RWPE1 (cell line): ENCODE results near the gene SLC6A6.
"Not testable (repeated sequence)": the region's sequence is repeated elsewhere in the genome, so short reads cannot be mapped to it uniquely, and the experiment has no call there.

Experiments used
- CTCF ChIA-PET: fragments of 350-600 bp; sonication (Branson Sonifier 250); formaldehyde crosslinking; extraction: SDS; loops from one replicate; lab custom pipeline; 2021; lab: Yijun Ruan, JAX
- POLR2A ChIA-PET: fragments of 400-600 bp; formaldehyde crosslinking; extraction: SDS; loops from one replicate; lab custom pipeline; 2020; ENCODE audit warnings: antibody characterized with exemption; ENCODE audit not compliant: low non-redundant PET; lab: Yijun Ruan, JAX
- DNase-seq: peaks from one replicate; pipeline ENCODE4 v3.0.0; 2012; ENCODE audit warnings: low spot score
- H3K27ac ChIP-seq: fragments of 450-650 bp; 2 replicates; pipeline ENCODE4 v1.5.1; 2017
- TF ChIP-seq, protein P1 (sequence below): fragments of 450-650 bp; conservative IDR thresholded peaks from 2 replicates; pipeline ENCODE4 v1.5.1; 2017; ENCODE audit warnings: low read depth, mild to moderate bottlenecking

The SLC6A6 gene

DNA sequence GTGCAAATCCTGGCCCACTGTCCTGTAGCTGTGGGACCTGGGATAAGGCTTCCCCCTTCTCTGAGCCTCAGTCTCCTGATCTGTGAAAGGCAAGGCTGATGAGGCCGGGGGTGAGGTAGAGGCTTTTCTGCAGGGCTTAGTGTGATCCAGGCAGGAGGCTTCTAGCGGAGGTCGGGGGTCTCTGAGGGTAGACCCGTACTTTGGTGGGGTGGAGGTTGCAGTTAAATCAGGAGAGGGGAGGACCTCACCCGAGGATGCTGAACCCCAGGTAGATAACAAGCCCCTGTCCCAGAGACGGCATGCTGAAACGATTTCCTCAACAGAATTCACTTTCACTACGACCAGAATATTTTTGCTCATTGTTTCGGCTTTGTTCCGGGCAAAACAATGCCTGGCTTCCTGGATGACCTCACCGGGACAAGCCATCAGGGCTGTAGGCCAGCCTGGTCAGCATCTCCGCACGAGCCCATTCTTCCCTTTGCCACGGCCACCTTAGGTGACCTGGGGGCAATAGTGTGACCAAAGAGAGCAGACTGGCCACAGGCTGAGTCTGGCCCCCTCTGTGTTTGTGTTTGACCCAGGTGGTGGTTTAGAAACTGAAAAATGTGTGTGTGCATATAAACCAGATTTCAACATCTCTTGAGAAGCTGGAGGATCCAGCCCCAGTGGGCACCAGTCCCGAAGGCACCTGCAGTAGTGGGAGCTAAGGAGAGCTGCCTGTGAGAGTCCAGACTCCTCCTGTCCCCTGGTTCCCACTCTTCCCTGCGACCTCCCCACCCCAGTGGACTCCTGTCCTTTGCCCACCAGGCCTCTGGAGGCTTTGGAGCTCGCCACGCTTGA lies 33.0 kb downstream of the SLC6A6 start:
- ChIA-PET CTCF (no interaction called here), POLR2A (no interaction called here)
- peak overlapping the region; percentile 51 for H3K27ac ChIP-seq
- DNase-seq: no peak
- TF ChIP-seq, protein P1, sequence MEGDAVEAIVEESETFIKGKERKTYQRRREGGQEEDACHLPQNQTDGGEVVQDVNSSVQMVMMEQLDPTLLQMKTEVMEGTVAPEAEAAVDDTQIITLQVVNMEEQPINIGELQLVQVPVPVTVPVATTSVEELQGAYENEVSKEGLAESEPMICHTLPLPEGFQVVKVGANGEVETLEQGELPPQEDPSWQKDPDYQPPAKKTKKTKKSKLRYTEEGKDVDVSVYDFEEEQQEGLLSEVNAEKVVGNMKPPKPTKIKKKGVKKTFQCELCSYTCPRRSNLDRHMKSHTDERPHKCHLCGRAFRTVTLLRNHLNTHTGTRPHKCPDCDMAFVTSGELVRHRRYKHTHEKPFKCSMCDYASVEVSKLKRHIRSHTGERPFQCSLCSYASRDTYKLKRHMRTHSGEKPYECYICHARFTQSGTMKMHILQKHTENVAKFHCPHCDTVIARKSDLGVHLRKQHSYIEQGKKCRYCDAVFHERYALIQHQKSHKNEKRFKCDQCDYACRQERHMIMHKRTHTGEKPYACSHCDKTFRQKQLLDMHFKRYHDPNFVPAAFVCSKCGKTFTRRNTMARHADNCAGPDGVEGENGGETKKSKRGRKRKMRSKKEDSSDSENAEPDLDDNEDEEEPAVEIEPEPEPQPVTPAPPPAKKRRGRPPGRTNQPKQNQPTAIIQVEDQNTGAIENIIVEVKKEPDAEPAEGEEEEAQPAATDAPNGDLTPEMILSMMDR: no peak

DNA sequence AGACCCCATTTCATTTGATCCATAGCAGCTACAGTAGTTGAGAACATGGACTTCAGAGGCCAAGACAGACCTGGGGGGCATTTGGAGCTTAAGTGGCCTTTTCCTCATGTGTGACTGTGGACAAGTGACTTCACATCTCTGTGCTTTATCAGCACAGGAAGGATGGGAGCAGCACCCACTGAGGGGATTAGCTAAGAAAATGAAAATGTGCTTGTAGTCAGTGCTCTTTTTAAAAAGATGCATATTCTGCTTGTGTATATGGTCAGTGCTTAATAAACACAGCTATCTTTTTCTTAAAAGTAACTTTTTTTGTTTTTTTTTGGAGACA lies 34.5 kb downstream of the SLC6A6 start:
- TF ChIP-seq, protein P1: no peak
- peak overlapping the region; percentile 51; the same call in 1 of the 2 replicates for H3K27ac ChIP-seq
- no peak for DNase-seq
- POLR2A ChIA-PET: no interaction called here
- CTCF ChIA-PET: interaction anchor here (0.6 kb wide), 1 partner anchor 42 kb away, joined by 6 read pairs; no protein-coding TSS in a partner anchor

DNA sequence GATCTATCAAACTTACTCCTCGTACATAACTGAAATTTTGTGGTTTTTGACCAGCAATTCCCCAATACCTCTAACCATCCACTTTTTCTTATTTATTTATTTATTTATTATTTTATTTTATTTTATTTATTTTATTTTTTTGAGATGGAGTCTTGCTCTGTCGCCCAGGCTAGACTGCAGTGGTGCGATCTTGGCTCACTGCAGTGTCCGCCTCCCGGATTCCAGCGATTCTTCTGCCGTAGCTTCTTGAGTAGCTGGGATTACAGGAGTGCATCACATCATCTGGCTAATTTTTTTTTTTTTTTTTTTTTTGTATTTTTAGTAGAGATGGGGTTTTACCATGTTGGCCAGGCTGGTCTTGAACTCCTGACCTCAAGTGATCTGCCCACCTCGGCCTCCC lies 35.3 kb downstream of the SLC6A6 start:
- DNase-seq, H3K27ac ChIP-seq, POLR2A ChIA-PET, CTCF ChIA-PET: not testable (repeated sequence)

DNA sequence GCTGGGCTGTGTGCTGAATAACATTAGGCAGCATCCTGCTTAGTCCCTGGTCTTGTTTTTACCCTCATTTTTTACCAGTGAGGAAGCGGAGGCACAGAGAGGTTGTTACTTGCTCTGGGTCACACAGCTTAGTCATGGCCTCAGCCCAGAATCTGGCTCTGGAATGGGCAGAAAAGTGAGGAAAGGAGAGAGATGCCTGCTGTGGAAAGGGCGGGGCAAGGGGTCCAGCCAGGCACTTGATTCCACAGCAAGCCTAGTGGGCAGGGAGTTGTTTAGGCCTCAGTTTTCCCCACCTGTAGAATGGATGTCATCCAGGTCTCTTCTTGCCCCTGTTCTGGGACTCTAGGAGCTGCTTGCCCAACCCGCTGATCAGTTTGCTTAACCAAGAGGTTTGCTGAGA lies 35.9 kb downstream of the SLC6A6 start:
- CTCF ChIA-PET: interaction anchor here (0.6 kb wide), 1 partner anchor 26 kb away, joined by 3 read pairs; no protein-coding TSS in a partner anchor
- no peak overlapping the region for H3K27ac ChIP-seq
- POLR2A ChIA-PET: no interaction called here
- TF ChIP-seq, protein P1: no peak
- DNase-seq: no peak

DNA sequence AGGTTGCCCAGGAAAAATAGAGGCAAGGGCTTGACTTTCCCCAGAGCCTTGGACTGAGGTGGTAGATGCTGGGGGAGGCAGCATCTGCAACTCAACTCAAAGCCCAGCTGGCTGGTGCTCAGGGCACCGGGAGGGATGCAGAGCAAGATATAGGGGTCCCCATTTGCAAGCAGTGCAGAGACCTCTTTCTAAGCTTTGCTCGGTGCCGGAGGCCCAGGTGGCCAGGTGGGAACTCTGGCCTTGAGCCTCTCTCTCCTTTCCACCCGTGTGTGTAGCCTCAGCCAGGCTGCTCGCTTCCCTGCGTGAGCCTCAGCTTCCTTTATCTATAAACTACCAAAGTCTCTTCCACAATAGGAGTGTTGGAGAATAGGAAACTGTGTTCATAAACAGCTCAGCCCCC lies 36.5 kb downstream of the SLC6A6 start:
- POLR2A ChIA-PET: no interaction called here
- CTCF ChIA-PET: interaction anchor here (0.6 kb wide), 1 partner anchor 27 kb away, joined by 3 read pairs; no protein-coding TSS in a partner anchor
- TF ChIP-seq, protein P1: no peak
- DNase-seq: no peak
- peak overlapping the region; percentile 4; the same call in 1 of the 2 replicates for H3K27ac ChIP-seq

DNA sequence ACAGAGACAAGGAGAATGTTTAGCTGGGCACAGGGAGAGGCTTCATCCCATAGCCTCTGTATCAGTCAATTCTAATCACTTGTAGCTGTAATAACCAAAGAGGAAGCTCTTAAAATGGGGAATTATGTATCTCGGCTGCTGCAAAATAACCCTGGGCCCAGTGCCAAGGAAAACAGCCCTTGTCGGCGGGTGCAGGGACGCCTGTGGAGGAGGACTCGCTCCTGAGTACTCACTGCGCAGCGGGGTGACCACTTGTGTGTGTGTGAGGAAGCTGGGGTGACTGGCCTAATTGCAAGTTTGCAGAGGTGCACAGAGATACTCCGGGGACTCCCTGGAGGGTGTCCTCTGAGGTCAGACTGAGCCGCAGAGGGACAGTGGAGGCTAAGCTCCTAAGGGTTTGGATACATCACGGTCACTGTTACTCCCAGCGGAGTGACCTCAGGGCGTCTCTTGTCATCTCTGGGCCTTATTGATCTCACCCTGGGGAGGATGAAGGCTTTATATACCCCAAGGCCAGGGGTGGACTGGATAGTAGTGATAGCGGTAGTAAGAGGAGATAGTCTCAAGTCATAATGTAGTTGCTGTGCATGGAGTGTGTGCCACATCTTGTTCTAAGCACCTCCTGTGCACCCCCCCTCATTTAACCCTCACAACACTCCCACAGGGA lies 37.2 kb downstream of the SLC6A6 start:
- ChIA-PET CTCF (no interaction called here), POLR2A (no interaction called here)
- TF ChIP-seq, protein P1: no peak
- DNase-seq: no peak
- peak overlapping the region; percentile 4; the same call in 1 of the 2 replicates for H3K27ac ChIP-seq

DNA sequence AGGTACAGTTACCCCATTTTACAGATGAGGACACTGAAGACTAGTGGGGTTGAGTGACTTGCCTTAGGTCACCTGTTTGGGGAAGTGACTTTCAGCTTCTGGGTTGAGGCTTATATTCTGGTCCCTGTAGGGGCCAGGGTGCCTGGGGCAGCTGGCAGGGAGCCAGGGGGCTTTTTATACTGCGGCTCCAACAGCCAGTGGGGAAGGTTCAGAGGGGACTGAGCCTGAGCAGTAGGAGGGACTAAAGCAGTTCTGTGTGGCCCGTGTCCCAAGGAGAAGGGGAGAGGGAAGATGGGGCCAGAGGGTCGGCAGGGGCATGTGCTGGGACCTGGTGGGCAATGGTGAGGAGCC lies 37.7 kb downstream of the SLC6A6 start:
- POLR2A ChIA-PET: no interaction called here
- no peak overlapping the region for H3K27ac ChIP-seq
- no peak for DNase-seq
- CTCF ChIA-PET: no interaction called here
- TF ChIP-seq, protein P1: no peak
